Measurements from ENCODE around the gene VHLL.
"Not testable (repeated sequence)": the region's sequence is repeated elsewhere in the genome, so short reads cannot be mapped to it uniquely, and the experiment has no call there.

VHLL gene

GRCh38 chr1:156298852-156299357, at the start of gene VHLL:
Gene VHLL, minus strand, starts transcription at chr1:156299307. Its CDS starts 118 bp downstream, at chr1:156299189.
- no peak for DNase-seq (ENCODE audit: low read depth in 2 of 3, low spot score in 2 of 3)

- no peak for DNase-seq (ENCODE audit: low read depth in 2 of 3, low spot score in 2 of 3)
Observed at GRCh38 chr1:156347331-156347730, 48.2 kb upstream of the VHLL start.

DNA sequence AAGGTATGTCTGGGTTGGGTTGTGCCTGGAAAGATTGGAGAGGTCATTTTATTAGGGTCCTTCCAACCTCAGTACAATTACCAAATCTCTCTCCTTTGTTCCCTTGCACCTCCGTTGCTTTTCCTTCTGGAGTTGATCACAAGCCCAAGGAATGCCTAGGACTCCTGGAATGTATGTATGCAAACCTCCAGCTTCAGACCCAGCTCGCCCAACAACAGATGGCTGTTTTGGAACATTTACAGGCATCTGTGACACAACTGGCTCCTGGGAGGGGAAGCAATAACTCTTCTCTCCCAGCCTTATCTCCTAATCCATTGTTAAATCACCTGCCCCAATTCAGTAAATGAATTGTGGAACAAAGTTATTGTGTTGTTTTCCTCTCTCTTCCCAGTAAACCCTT, 47.5 kb upstream of the VHLL start:
- DNase-seq (ENCODE audit: low read depth in 2 of 3, low spot score in 2 of 3), result no peak

DNA sequence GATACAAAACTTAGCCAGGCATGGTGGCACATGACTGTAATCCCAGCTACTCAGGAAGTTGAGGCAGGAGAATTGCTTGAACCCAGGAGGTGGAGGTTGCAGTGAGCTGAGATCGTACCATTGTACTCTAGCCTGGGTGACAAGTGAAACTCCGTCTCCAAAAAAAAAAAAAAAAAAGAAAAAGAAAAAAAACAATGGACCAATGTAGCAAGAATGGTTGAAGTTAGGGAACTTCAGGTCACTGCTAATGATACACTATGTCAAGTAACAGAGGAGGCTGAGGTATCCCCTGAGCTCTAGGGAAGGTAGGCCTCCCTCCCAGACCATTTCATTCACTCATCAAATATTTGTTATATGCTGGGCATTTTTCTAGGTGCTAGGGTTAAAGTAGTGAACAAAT, 46.9 kb upstream of the VHLL start:
- not testable (repeated sequence) for DNase-seq (ENCODE audit: low read depth in 2 of 3, low spot score in 2 of 3)

GRCh38 chr1:156344409-156344808, 45.3 kb upstream of the VHLL start:
- DNase-seq (ENCODE audit: low read depth in 2 of 3, low spot score in 2 of 3), result no peak

DNA sequence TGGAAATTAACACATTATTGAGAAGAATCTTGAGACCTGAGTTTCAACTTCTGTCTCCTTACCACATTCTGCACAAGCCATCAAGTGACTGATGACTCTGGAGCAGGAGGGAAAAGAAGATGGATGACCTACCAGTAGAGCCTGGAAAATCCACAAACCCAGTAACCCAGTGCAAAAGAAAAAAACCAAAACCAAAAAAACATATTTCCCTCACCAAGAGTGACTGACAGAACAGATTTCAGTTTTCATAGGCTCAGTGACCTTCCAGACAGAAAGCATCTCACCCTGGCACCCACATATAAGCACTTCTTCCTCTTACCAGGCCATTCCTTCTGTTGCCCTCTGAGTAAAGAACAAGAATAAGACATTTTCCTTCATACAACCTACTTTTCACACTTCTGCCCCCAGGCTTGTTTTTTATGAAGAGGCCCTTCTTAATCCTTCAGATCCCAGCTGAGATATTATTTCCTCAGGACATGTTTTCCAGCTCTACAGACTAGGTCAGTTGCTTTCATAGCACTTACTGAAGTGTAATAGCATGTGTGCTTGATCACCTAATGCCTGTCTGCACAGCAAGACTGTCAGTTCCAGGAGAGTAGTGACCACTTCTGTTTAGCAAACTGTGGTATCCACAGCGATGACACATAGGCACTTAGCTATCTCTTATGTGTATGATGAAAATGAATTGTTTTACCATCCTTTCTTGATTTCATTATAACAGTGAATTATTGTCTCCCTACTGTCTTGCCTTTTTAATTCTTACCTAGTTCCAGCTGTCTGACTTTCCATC, 43.3 kb upstream of the VHLL start:
- DNase-seq (ENCODE audit: low read depth in 2 of 3, low spot score in 2 of 3), result no peak

DNA sequence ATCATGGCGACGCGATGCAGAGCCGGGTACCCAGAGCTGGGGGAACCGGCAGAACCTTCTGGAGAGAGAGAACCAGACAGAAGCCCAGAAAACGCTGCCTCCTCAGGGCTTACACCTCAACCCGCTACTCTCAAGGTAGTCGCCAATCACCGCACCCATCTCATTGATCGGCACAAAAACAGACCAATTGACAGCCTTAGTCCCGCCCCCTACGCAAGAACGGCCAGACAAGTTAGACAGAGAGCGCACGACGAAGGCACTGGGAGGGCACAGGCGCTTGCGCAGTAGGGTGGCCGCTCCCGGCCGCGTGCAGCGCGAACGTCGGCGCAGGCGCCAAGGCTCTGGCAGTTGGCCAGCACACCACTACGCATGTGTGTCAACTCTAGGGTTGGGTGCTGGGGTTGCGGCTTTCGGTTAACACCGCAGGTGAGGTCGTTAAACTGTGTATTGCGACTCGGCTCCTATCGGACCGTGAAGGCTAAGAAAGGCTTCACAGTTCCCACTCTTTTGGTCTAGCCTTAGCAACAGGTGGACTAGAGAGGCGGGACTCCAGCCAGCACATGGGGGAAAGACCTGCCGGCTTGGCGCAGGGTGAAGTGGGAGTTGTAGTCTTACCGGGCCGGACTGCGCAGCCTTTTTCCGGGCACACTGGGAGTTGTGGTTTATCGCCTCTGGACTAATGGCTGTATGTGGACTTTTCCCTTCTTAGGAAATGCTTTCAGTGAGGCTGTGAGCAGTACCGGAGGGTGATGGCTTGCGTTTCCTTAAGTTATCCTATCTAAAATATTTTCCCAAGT, 39.3 kb upstream of the VHLL start, which contains the start of the genes CCT3 and TSACC:
Gene CCT3, minus strand, starts transcription at position 113 of the 797 bp plus-strand sequence. Its CDS starts 108 bp downstream, at position 5.
Gene TSACC, plus strand, starts transcription at position 347 of the 797 bp plus-strand sequence. CDS start 1,232 bp downstream, outside the sequence.
- peak; percentile 97 to 99 (median 99) for DNase-seq (ENCODE audit: low read depth in 2 of 3, low spot score in 2 of 3)

DNA sequence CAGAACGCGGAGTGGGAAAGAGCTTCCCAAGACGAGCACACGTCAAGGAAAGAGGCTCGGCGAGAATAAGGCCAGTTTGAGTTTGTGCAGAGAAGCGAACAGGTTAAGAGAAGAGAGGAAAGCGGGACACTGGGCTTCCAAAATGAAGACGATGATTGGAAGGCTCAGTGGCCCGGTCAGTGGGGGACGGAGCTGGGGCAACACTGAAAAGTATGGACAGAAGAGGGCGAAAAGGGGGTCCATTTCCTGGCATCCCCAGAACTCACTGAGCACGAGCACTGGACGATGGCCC, 38.7 kb upstream of the VHLL start:
- DNase-seq (ENCODE audit: low read depth in 2 of 3, low spot score in 2 of 3), result no peak

DNA sequence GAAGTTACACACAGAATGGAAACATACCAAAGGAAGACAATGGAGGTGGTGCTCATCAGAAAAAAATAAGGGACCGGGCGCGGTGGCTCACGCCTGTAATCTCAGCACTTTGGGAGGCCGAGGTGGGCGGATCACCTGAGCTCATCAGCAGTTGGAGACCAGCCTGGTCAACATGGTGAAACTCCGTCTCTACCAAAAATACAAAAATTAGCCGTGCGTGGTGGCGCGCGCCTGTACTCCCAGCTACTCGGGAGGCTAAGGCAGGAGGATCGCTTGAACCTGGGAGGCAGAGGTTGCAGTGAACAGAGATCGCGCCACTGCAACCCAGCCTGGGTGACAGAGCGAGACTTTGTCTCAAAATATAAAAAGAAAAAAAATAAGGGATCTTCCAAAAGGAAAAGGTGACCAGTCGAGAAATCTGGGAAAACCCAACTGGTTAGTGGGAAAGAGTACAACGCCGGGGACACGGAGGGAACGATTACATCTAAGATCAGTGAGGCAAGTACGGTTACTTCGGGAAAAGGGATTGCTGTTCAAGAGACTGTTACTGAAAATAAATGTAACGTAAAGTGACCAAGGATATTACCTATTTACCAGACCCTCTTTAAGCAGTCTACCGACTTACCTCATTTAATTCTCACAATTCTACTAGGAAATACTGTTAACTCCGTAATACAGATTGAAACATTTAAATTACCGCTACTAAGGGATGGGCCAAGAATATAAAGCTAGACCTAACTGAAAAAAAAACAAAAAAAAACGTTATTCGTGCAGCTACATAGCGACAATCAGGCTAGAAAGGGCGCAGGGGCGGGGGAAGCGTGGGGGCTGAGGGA, 38.2 kb upstream of the VHLL start:
- DNase-seq (ENCODE audit: low read depth in 2 of 3, low spot score in 2 of 3), result no peak

- no peak for DNase-seq (ENCODE audit: low read depth in 2 of 3, low spot score in 2 of 3)
Observed at GRCh38 chr1:156336242-156336641, 37.1 kb upstream of the VHLL start.

DNA sequence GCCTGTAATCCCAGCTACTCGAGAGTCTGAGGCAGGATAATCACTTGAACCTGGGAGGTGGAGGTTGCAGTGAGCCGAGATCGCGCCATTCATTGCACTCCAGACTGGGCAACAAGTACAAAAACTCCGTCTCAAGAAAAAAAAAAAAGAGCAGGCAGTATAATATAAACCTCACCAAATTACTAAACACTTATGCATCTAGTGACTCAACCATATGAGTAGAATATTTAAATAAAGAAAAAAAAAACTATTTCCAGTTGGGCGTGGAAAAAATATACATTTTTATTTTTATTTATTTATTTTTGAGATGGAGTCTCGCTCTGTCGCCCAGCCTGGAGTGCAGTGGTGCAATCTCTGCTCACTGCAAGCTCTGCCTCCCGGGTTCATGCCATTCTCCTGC, 24.1 kb upstream of the VHLL start:
- DNase-seq (ENCODE audit: low read depth in 2 of 3, low spot score in 2 of 3), result not testable (repeated sequence)

GRCh38 chr1:156320560-156320959, 21.5 kb upstream of the VHLL start:
- no peak for DNase-seq (ENCODE audit: low read depth in 2 of 3, low spot score in 2 of 3)

DNA sequence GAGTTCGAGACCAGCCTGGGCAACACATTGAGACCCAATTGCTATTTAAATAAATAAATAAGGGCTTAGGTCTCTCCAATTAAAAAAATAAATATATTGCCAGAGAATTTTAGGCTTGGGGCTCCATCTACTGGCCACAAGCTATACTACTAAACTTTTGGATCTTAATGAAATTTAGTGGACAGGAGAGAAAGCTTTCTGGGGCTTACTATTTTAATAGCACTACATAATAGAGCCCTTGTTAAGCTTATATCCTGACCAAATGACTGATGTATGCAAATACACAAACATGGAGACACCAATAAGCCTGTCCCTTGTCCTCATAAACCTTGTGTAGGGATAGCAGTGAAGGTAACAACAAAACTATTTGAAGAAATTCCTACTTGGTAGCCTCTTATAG, 20.6 kb upstream of the VHLL start:
- no peak for DNase-seq (ENCODE audit: low read depth in 2 of 3, low spot score in 2 of 3)

DNA sequence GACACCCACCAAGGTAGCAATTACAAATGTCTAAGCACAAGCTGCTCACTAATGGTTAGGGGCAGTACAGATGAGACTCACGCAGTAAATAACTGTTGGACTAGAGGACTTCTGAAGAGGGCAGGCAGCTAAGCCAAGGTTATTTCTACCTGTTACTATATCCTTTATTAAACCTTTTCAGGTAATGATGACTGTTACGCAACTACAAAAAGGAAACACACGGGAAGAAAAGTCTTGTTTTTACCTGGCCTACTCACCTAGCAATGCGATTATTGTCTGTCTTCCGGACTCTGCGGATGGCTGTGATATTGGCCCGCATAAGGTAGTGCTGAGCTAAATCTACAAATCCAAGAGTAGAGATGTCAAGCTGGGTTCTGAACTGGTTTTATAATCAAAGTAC, 17.8 kb upstream of the VHLL start:
- DNase-seq (ENCODE audit: low read depth in 2 of 3, low spot score in 2 of 3), result no peak

- no peak for DNase-seq (ENCODE audit: low read depth in 2 of 3, low spot score in 2 of 3)
Observed at GRCh38 chr1:156310962-156311361, 11.9 kb upstream of the VHLL start.

GRCh38 chr1:156308078-156308477, 9.0 kb upstream of the VHLL start:
- DNase-seq (ENCODE audit: low read depth in 2 of 3, low spot score in 2 of 3), result no peak

- DNase-seq (ENCODE audit: low read depth in 2 of 3, low spot score in 2 of 3), result no peak
Observed at GRCh38 chr1:156305215-156305614, 6.1 kb upstream of the VHLL start.

- DNase-seq (ENCODE audit: low read depth in 2 of 3, low spot score in 2 of 3), result no peak
Observed at GRCh38 chr1:156303241-156303640, 4.1 kb upstream of the VHLL start.

GRCh38 chr1:156295391-156295947, 3.6 kb downstream of the VHLL start, which contains the start of gene GLMP:
Gene GLMP, minus strand, starts transcription at chr1:156295679. Its CDS starts 34 bp downstream, at chr1:156295645.
- DNase-seq (ENCODE audit: low read depth in 2 of 3, low spot score in 2 of 3), result no peak

DNA sequence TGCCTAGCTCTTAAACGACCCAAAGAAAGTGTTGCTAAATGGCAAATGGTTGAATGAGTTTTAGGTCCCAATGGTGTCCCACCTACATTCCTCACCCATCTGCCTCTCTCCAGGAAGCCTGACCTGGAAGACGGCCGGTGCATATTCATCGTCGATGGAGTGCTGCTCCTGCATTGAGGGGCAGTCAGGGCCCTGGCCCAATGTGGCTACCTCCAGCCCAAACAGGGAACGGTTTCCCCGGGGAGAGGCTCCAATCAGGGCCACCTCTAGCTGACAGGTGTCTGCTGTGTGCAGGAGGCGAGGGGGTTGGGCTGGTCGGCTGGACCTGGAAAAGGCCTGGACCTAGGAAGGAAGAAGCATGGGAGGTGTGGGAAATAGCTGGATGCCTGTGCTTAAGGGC, 5.2 kb downstream of the VHLL start:
- DNase-seq (ENCODE audit: low read depth in 2 of 3, low spot score in 2 of 3), result no peak

DNA sequence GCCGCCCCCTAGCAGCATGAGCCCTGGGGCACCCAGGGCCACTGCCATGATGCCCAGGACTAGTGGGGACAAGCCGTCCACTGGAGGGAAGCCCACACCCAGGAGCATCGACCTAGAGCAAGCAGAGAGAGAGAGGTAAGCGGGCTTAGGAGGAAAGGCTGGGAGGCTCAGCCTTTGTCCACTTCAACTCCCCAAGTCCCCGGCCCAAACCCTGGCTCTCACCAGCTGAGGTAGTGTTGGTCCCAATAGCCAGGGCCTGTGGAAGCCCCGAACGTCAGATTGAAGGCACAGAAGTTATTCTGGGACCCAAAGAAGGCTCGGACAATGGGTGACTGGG, 6.0 kb downstream of the VHLL start:
- no peak for DNase-seq (ENCODE audit: low read depth in 2 of 3, low spot score in 2 of 3)
